Measurements from ENCODE around the gene B3GALNT2.
"Not testable (repeated sequence)": the region's sequence is repeated elsewhere in the genome, so short reads cannot be mapped to it uniquely, and the experiment has no call there.

Gene B3GALNT2

GRCh38 chr1:235504122-235504493, at the start of gene B3GALNT2:
B3GALNT2 (minus strand) TSS chr1:235504452; CDS start chr1:235504252, 200 bp downstream.
- DNase-seq = no peak

- DNase-seq = no peak
These were observed 48.9 kb upstream of the B3GALNT2 start for GRCh38 chr1:235553112-235553551.

- no peak for DNase-seq
These were observed 48.0 kb upstream of the B3GALNT2 start for GRCh38 chr1:235552146-235552716.

- DNase-seq = no peak
These were observed 45.3 kb upstream of the B3GALNT2 start for GRCh38 chr1:235549351-235550139.

GRCh38 chr1:235546369-235547155, 42.3 kb upstream of the B3GALNT2 start:
- DNase-seq = not testable (repeated sequence)

- no peak for DNase-seq
These were observed 41.2 kb upstream of the B3GALNT2 start for GRCh38 chr1:235545292-235545930.

GRCh38 chr1:235542845-235543244, 38.6 kb upstream of the B3GALNT2 start:
- not testable (repeated sequence) for DNase-seq

- DNase-seq = no peak
These were observed 29.4 kb upstream of the B3GALNT2 start for GRCh38 chr1:235533476-235534168.

- DNase-seq = no peak
These were observed 28.1 kb upstream of the B3GALNT2 start for GRCh38 chr1:235532360-235532759.

- DNase-seq = no peak
These were observed 23.1 kb upstream of the B3GALNT2 start for GRCh38 chr1:235527196-235527814.

GRCh38 chr1:235525314-235525713, 21.1 kb upstream of the B3GALNT2 start:
- no peak for DNase-seq

- no peak for DNase-seq
These were observed 12.7 kb upstream of the B3GALNT2 start for GRCh38 chr1:235516862-235517446.

GRCh38 chr1:235515844-235516512, 11.7 kb upstream of the B3GALNT2 start:
- no peak for DNase-seq

- no peak for DNase-seq
These were observed 9.5 kb upstream of the B3GALNT2 start for GRCh38 chr1:235513495-235514366.

GRCh38 chr1:235511470-235512240, 7.4 kb upstream of the B3GALNT2 start:
- no peak for DNase-seq

GRCh38 chr1:235510823-235511222, 6.6 kb upstream of the B3GALNT2 start:
- no peak for DNase-seq

GRCh38 chr1:235507623-235508022, 3.4 kb upstream of the B3GALNT2 start:
- no peak for DNase-seq

GRCh38 chr1:235504494-235505222, 406 bp upstream of the B3GALNT2 start:
- peak; percentile 98 for DNase-seq
